Pancreas (tissue), 10 donors: ENCODE measurements around the gene DIPK1A. TPM values are rescaled to one million over a fixed set of nuclear protein-coding genes. Genes with fewer than 3 reads are reported as not detected.

Experiments
- ATAC-seq, 4 donors: fragments of 200-7000 bp; cut with Tn5 transposase; one replicate each; pipeline versions ENCODE4 v1.8.0 to v1.9.1; 2020; ENCODE audit warnings: mild to moderate bottlenecking in 4 of 4, moderate library complexity in 4 of 4
- DNase-seq, 6 donors: peaks; one replicate each; pipeline ENCODE4 v3.0.0-alpha.2; 2020
- FAIRE-seq: peaks from 2 replicates; lab custom pipeline; 2012; peaks lifted over from hg19 to GRCh38; lab: Jason Lieb, UNC
- H3K27ac ChIP-seq, 4 donors: fragments of 200-600 bp; sonication (generic); 1 replicate in 3 of 4; 2 replicates in 1 of 4; pipeline versions ENCODE4 v1.5.0 to v1.8.0; 2020
- H3K27me3 ChIP-seq, 4 donors: fragments of 200-600 bp; one replicate each; pipeline ENCODE4 v1.8.0; 2021
- H3K36me3 ChIP-seq, 3 donors: fragments of 200-600 bp; sonication (generic) in 1 of 3; one replicate each; pipeline versions ENCODE4 v1.5.0 to v1.8.0; 2020 to 2021
- H3K4me1 ChIP-seq, 3 donors: fragments of 200-600 bp; one replicate each; pipeline ENCODE4 v1.8.0; 2021
- H3K4me3 ChIP-seq, 4 donors: fragments of 200-600 bp; sonication (generic) in 2 of 4; one replicate each; pipeline versions ENCODE4 v1.5.0 to v1.8.0; 2020 to 2021
- H3K9me3 ChIP-seq, 4 donors: fragments of 200-600 bp; one replicate each; pipeline ENCODE4 v1.8.0; 2021
- WGBS, 2 donors: extraction: QIAGEN DNeasy Blood & Tissue Kit; methylation state at CpG; one replicate each; pipeline ENCODE4 v1.1.7; 2013; 5-methylcytosine and 5-hydroxymethylcytosine counted together
- intact Hi-C, 3 donors: fragments of 100-400 bp; cut with DNase I; formaldehyde crosslinking; loops; one replicate each; pipeline versions ENCODE4 v1.11.1 to v1.14.2; 2022
- polyA plus RNA-seq, 2 donors: library from polyadenylated mRNA; stranded (reverse); fragments of 200-250 nt; gene quantifications; one replicate each; pipeline ENCODE4 v1.2.3, GENCODE V29; 2013
- total RNA-seq, 6 donors: library from RNA; stranded (reverse); fragmentation: NEBNext Ultra II Directional in 4 of 6; extraction: Animal tissue kit (Norgen Biotek cat#: 25700) in 4 of 6; gene quantifications; one replicate each; pipeline versions ENCODE4 v1.2.1 to v1.2.4, GENCODE V29; 2021 to 2023
- TF ChIP-seq, protein P1 (sequence below), 4 donors: fragments of 200-600 bp; sonication (generic) in 3 of 4; IDR thresholded peaks; one replicate each; pipeline versions ENCODE4 v1.5.0 to v1.8.0; 2021; ENCODE audit warnings: antibody characterized with exemption in 4 of 4
- donor health status: healthy with polysubstance abuse.
- donor health status: DM: no; HTN: no; CAD: no; lungs with moderate emphysema.
- donor health status: DM: no; HTN: no; CAD: no.
- donor health status: control.
- donor health status: control.
- donor health status: Bipolar disorder and iron deficiency.
- donor health status: DM: yes; HTN: yes; CAD: no.
- donor health status: DM: no; HTN: no; CAD: no.
- donor health status: DM: no; HTN: no; CAD: no.
- donor health status: DM: yes; HTN: yes; CAD: no.

DIPK1A gene
- total and polyA plus RNA-seq, 8 donors = 0.80 to 5.4 (median 2.0) TPM

DNA sequence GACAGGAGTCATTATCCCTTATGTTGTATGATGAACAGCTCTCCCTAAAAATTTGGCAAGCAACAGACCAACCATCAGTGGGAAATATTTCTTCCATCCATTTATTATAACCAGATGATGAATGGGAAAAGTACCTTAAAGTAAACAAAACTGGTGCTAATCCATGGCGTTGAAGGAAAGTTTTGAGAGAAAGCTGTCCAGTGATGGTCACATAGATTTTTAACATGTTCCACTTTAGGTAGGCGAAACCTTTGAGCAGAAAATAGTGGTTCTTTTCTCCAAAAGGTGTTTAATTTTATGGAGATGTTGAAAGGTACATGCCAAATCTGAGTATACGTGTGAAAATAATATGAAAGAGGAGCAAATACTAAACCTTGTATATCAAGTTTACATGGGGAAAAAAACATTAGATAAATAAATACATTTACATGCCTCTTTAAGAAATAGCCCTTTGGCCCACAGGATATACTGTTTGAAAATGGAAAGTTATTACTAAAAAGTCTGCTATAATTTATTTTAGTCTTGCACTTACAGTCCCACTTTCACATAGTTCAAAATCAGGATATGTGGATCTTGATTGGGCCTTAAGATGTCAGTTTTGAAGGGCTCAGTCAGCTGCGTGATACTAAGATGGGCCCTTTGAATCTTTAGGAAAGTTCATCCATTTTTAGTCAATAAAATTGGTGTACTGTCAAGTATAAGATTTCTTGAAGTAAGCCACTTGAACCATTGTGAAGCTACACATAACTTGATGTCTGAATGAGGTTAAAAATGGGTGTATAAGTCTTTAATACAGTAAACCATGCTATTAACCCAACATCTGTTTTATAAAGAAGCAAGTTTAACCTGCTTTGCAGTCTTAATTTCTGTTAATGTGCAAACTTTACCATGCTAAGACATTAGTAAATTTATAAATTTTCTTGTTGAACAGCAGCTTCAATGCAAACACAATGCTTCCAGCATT is 118.9 kb downstream of the DIPK1A start:
- Histone ChIP-seq H3K36me3 (peaks cover 0 to 60% (median 37%) of the 10 kb centered on the region in 3 donors), H3K27me3 (no peaks in the 10 kb centered on the region), H3K9me3 (no peaks in the 10 kb centered on the region), H3K4me3 (no peak overlapping the region), H3K27ac (no peak overlapping the region), H3K4me1 (peaks cover 0 to 9% (median 0%) of the 10 kb centered on the region in 3 donors)
- intact Hi-C loops = no loop called here
- TF ChIP-seq, protein P1, sequence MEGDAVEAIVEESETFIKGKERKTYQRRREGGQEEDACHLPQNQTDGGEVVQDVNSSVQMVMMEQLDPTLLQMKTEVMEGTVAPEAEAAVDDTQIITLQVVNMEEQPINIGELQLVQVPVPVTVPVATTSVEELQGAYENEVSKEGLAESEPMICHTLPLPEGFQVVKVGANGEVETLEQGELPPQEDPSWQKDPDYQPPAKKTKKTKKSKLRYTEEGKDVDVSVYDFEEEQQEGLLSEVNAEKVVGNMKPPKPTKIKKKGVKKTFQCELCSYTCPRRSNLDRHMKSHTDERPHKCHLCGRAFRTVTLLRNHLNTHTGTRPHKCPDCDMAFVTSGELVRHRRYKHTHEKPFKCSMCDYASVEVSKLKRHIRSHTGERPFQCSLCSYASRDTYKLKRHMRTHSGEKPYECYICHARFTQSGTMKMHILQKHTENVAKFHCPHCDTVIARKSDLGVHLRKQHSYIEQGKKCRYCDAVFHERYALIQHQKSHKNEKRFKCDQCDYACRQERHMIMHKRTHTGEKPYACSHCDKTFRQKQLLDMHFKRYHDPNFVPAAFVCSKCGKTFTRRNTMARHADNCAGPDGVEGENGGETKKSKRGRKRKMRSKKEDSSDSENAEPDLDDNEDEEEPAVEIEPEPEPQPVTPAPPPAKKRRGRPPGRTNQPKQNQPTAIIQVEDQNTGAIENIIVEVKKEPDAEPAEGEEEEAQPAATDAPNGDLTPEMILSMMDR (IDR thresholded peaks at IDR 0.05) = no peak
- ATAC-seq (no peak), FAIRE-seq (no peak), DNase-seq (no peak)
- 84 to 85% methylated on average over 4 of the region's 4 CpGs for WGBS, 2 donors

DNA sequence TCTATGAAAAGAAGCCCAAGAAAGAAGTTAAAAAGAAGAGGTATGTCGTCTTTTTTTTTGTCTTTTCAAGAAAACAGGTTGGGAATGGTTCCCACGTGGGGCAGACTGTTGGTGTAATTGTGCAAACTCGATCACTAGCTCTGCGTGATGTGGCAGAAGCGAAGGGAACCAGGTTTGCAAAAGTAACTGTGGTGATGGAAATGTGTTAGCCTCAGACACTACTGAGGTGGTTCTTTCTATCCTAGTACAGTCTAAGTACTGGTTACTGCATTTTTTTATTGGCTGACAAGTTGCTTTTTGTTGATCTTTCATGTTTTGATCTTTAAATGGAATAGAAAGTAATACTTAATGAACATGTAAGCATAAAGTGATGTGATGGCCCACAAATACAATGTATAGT is 120.7 kb downstream of the DIPK1A start:
- Histone ChIP-seq H3K9me3 (no peaks in the 10 kb centered on the region), H3K4me3 (no peak overlapping the region), H3K4me1 (peaks cover 0 to 16% (median 7%) of the 10 kb centered on the region in 3 donors), H3K36me3 (peaks cover 0 to 72% (median 47%) of the 10 kb centered on the region in 3 donors), H3K27ac (no peak overlapping the region), H3K27me3 (no peaks in the 10 kb centered on the region)
- WGBS, 2 donors = 59 to 60% methylated on average over 5 of the region's 5 CpGs
- TF ChIP-seq, protein P1 (IDR thresholded peaks at IDR 0.05) = no peak
- FAIRE-seq (no peak), ATAC-seq (no peak), DNase-seq (no peak)
- intact Hi-C loops = no loop called here

DNA sequence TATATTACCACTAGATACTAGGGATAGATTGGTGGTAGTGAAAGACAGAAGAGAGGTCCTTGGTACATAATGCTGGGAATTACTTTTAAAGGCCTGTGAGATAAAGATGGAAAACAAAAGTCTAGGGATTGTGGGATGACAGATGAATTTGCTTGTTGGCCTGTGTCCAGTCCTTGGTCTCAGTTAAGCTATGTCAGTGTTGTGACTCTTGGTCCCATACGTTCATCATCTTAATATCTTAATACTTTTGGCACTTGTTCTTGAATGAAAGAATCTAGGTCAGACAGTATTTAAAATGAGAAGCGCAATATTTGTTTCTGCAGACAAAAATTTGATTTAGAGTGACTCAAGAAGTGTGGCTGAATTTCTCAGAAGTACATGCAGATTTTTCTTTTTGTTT is 121.8 kb downstream of the DIPK1A start:
- no peak for FAIRE-seq
- DNase-seq = no peak
- 47 to 58% methylated on average over 2 of the region's 2 CpGs for WGBS, 2 donors
- intact Hi-C loops = no loop called here
- no peaks in the 10 kb centered on the region for H3K9me3 ChIP-seq
- TF ChIP-seq, protein P1 (IDR thresholded peaks at IDR 0.05) = no peak
- ATAC-seq = no peak
- H3K4me3 ChIP-seq = no peak overlapping the region
- peaks cover 4 to 18% (median 16%) of the 10 kb centered on the region in 3 donors for H3K4me1 ChIP-seq
- H3K36me3 ChIP-seq = peaks cover 0 to 82% (median 51%) of the 10 kb centered on the region in 3 donors
- no peaks in the 10 kb centered on the region for H3K27me3 ChIP-seq
- H3K27ac ChIP-seq = no peak overlapping the region

DNA sequence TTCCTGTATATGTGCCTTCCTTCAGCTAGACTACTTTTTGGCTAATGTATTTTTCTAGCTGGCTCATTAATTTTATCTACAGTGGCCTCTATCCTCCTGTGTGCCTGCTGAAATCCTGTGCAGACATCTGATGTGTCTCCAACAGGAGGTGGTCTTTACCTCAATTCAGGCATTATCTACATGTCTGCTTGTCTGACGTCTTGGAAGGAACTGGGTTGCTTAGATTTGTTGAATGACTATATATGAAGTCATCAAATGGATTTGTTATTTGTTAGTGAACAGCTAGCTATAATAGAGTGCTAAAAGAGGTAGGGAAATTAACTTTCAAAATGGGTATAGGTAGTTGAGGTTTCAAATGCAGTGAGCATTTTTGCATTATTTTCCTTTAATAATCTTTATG is 122.7 kb downstream of the DIPK1A start:
- Histone ChIP-seq H3K4me3 (no peak overlapping the region), H3K36me3 (peaks cover 0 to 83% (median 56%) of the 10 kb centered on the region in 3 donors), H3K27me3 (no peaks in the 10 kb centered on the region), H3K27ac (no peak overlapping the region), H3K4me1 (peaks cover 12 to 27% (median 25%) of the 10 kb centered on the region in 3 donors), H3K9me3 (no peaks in the 10 kb centered on the region)
- FAIRE-seq = no peak
- intact Hi-C loops = no loop called here
- no peak for DNase-seq
- no peak for ATAC-seq
- WGBS, 2 donors = 0% methylated on average over 1 of the region's 1 CpG
- TF ChIP-seq, protein P1 (IDR thresholded peaks at IDR 0.05) = no peak

DNA sequence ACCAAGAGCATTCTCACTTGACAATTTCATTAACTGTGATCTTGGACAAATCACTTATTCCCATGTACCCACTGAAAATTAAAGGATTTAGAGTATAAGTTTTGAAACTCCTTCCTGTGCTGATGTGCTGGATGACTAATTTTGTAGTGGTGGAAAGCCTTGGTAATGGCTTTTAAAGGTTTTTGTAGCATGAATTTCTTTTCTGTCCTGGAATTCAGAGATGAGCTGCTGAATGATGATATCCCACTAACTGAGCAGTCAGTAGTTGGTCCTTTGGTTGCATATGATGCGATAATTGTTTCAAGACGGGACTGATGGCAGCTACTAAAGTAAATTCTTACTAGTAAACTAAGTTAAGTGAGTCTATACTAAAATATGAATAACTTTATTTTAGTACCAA is 124.2 kb downstream of the DIPK1A start:
- H3K36me3 ChIP-seq = peaks cover 0 to 68% (median 45%) of the 10 kb centered on the region in 3 donors
- H3K4me1 ChIP-seq = peaks cover 15 to 33% (median 29%) of the 10 kb centered on the region in 3 donors
- ATAC-seq (no peak), DNase-seq (no peak), FAIRE-seq (no peak)
- no peaks in the 10 kb centered on the region for H3K27me3 ChIP-seq
- intact Hi-C loops = no loop called here
- H3K27ac ChIP-seq = no peak overlapping the region
- 90% methylated on average over 2 of the region's 2 CpGs for WGBS, 2 donors
- no peak overlapping the region for H3K4me3 ChIP-seq
- H3K9me3 ChIP-seq = no peaks in the 10 kb centered on the region
- TF ChIP-seq, protein P1 (IDR thresholded peaks at IDR 0.05) = no peak
